Astrocyte (in vitro differentiated cells and primary cell): ENCODE results near the gene YAF2.

Experiments
- EZH2 ChIP-seq: IDR thresholded peaks from 2 replicates; pipeline ENCODE4 v1.6.1; 2012; ENCODE audit warnings: mild to moderate bottlenecking, low read length, inconsistent platforms; ENCODE audit not compliant: insufficient read depth
- TF ChIP-seq, protein P1 (sequence below): IDR thresholded peaks from 2 replicates; pipeline ENCODE4 v1.5.1; 2011; ENCODE audit warnings: low read depth, mild to moderate bottlenecking, inconsistent platforms, low read length, moderate library complexity; ENCODE audit not compliant: insufficient read depth

DNA sequence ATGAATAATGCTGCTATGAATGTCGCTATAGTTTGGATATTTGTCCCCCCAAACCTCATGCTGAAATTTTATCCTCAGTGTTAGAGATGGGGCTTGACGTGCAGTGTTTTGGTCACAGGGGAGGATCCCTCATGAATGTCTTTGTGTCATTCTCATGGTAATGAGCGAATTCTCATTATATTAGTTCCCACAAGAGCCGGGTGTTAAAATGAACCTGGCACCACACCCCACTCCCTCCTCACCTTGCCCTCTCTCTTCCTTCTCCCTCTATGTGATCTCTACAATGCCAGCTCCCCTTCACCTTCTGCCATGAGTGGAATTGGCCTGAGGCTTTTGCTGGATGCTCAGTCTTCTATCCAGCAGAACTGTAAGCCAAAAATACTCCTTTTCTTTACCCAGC, 37.5 kb upstream of the YAF2 start:
- TF ChIP-seq, protein P1, sequence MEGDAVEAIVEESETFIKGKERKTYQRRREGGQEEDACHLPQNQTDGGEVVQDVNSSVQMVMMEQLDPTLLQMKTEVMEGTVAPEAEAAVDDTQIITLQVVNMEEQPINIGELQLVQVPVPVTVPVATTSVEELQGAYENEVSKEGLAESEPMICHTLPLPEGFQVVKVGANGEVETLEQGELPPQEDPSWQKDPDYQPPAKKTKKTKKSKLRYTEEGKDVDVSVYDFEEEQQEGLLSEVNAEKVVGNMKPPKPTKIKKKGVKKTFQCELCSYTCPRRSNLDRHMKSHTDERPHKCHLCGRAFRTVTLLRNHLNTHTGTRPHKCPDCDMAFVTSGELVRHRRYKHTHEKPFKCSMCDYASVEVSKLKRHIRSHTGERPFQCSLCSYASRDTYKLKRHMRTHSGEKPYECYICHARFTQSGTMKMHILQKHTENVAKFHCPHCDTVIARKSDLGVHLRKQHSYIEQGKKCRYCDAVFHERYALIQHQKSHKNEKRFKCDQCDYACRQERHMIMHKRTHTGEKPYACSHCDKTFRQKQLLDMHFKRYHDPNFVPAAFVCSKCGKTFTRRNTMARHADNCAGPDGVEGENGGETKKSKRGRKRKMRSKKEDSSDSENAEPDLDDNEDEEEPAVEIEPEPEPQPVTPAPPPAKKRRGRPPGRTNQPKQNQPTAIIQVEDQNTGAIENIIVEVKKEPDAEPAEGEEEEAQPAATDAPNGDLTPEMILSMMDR: no peak
- no peak for TF ChIP-seq EZH2
